Keratinocyte (primary cell): Measurements from ENCODE around the gene HIVEP1.

Experiments
- CTCF ChIP-seq, 3 experiments: IDR thresholded peaks in 1 of 3; conservative IDR thresholded peaks in 1 of 3; optimal IDR thresholded peaks in 1 of 3; 2 replicates in 2 of 3; 3 replicates in 1 of 3; pipeline versions ENCODE3 to v1.5.1; 2011; ENCODE audit warnings: low read length in 3 of 3, mild to moderate bottlenecking in 3 of 3, moderate library complexity in 2 of 3, control low read depth in 1 of 3, inconsistent platforms in 1 of 3; ENCODE audit not compliant: insufficient read depth in 2 of 3; ENCODE audit errors: extremely low read depth in 1 of 3
- EZH2 ChIP-seq: IDR thresholded peaks from one replicate; pipeline ENCODE4 v1.6.1; 2012; ENCODE audit warnings: inconsistent platforms, mild to moderate bottlenecking, low read length, moderate library complexity

GRCh38 chr6:12029979-12030737, 18.0 kb downstream of the HIVEP1 start:
- TF ChIP-seq EZH2 = no peak
- no peak for TF ChIP-seq CTCF (optimal IDR thresholded peaks at IDR 0.05 in 1 of 3, IDR thresholded peaks at IDR 0.05 in 1 of 3, conservative IDR thresholded peaks at IDR 0.05 in 1 of 3; ENCODE audit: extremely low read depth in 1 of 3, insufficient read depth in 2 of 3, low read length in 3 of 3)
